GM19395 (cell line): ENCODE data around the gene GPC5.

ENCODE experiments used
- ATAC-seq: cut with Tn5 transposase; IDR thresholded peaks from one replicate; pipeline ENCODE4 v1.9.1; 2021; ENCODE audit warnings: mild to moderate bottlenecking, moderate library complexity; ENCODE audit not compliant: unreplicated experiment

The GPC5 gene

DNA sequence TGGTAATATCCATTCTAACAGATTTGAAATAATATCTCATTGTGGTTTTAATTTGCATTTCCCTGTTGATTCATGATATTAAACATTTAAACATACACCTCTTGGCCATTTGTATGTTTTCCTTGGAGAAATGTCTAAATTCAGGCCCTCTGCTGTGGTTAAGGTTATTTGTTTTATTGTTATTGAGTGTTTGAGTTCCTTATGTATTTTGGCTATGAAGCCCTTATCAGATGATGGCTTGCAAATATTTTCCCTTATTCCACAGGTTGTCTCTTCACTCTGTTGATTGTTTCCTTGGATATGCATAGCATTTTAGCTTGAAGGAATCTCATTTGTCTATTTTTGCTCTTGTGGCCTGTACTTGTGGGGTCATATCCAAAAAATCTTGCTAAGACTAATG, 303.6 kb downstream of the GPC5 start:
- ATAC-seq, result no peak

DNA sequence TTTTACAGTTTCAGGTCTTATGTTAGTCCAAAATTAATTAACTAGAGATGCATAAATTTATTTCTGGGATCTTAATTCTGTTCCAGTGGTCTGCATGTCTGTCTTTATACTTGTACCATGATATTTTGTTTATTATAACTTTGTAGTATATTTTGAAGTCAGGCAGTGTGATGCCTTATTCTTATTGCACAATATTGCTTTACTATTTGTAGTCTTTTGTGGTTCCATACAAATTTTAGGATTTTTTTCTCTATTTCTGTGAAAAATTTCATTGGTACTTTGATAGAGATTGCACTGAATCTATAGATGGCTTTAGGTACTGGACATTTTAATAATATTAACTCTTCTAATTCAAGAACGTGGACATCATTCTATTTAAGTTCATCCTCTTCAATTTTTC, 304.0 kb downstream of the GPC5 start:
- no peak for ATAC-seq

DNA sequence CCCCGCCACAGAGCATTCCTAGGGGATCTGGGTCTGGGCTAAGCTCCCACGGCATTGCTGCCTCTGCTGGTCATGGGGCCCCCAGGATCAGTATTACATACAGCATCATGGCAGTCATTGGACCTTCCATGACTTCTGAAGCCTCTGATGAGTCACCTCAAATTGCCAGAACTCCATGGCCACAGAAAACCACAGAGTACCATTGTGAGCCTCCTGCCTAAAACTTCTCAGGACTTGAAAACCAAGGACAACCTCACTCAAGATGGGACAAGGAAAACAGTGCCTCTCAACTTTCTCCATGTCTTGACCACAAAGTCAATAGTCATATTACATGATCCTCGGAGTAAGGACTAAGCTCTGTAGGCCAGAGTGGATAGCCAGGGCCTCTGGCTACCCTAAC, 306.0 kb downstream of the GPC5 start:
- ATAC-seq, result no peak

DNA sequence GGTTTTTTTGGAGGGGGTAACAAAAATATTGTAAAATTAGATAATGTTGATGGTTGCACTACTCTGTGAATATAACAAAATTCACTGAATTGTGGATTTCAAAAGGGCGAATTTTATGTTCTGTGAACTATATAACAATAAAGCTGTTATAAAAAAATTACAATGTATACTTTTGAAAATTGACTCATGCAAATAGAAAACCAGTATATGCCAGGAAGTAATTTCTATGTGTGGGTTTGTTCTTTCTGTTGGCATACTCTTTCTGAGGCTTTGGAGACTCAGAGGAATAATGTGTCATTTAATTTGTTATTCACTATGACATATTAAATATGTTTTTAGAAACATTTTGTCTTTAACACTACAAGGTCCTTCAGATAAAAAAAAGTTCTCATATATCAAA, 310.1 kb downstream of the GPC5 start:
- ATAC-seq, result no peak

DNA sequence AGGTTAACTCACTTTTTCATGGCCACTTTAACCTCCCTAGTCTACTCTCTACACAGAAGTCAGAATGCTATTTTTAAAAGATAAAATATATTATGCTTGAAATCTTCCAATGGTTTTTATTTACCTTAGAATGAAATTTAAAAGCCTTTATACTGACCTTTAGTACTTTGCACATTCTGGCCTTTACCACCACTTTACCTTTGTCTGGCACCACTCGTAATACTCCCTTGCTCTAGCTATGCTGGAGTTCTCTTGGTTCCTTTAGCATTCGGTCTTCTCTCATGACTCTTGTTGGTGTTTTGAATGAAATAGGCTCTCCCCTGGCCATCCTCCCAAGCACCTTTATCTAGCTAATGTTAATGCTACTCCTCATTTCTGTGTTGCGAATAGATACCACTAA, 310.8 kb downstream of the GPC5 start:
- ATAC-seq, result no peak

DNA sequence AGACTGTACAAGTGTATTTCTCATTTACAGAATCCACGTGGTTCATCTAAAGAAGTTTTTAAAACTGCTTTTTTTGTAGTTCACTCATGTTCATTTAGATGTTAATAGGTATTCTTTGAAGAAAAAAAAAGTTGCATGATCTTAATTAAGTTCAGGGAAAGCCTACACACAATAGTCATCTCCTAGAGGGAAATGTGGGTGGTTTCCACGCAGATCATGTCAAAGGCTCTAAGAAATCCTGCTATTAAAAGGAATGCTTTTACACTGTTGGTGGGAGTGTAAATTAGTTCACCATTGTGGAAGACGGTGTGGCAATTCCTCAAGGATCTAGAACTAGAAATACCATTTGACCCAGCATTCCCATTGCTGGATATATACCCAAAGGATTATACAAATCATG, 312.3 kb downstream of the GPC5 start:
- ATAC-seq, result no peak

DNA sequence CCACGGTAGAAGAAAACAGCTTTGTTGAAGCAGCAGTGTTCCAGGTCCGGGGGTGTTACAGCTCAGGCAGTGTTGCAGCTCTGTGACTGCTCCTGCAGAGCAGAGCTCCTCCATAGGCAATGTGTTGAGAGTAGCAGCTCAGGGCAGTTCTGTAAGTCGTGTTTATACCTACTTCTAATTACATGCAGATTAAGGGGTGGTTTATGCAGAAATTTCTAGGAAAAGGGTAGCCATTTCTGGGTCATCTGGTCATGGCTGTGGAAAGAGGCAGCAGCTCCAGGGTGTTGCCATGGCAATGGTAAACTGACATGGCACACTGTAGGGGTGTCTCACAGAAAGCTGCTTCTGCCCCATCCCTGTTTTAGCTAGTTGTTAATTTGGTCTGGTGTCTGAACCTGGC, 316.4 kb downstream of the GPC5 start:
- ATAC-seq, result no peak

DNA sequence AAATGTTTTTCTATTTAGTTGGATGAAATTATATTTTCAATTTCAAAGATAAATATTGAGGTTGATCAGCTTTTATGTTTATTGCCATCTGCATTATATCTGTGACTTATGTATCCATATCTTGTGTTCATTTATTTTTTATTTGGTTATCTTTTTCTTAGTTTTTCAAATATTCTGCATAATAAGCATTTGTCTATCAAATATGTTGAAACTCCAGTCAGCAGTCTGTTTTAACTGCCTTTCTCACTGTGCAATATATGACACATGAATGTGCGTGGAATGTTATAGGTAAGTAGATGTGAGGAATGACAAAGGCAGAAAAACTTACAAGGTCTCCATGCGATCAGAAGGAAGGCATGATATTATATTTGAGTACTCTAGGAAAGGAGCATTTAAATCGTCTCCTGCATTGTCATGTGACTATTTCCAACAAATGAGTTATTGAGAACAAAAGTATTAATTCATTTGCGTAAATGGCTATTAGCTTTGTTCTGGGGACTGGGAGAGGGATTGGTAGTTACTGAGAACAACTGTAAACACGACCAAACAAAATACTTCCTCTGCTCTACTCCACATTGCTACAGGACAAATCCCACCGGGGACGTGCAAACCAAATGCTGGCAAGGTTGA, 318.1 kb downstream of the GPC5 start:
- ATAC-seq, result no peak

DNA sequence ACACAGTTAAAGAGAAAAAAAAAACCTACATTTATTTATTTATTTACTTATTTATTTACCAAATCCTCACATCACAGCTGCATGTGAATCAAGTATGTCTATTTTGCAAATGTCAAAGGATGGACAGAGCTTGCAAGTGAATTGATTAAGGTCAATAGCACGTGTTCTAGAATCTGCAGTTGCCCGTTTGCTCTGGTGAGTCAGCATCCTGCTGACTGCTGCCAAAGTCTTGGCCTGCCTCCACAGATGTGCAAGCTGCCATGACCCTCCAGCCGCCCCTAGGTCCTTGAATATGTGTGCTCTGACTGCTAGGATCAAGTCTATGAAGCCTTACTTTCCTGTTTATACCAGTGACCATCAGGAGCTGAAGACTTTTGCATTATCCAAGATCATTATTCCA, 320.6 kb downstream of the GPC5 start:
- no peak for ATAC-seq

DNA sequence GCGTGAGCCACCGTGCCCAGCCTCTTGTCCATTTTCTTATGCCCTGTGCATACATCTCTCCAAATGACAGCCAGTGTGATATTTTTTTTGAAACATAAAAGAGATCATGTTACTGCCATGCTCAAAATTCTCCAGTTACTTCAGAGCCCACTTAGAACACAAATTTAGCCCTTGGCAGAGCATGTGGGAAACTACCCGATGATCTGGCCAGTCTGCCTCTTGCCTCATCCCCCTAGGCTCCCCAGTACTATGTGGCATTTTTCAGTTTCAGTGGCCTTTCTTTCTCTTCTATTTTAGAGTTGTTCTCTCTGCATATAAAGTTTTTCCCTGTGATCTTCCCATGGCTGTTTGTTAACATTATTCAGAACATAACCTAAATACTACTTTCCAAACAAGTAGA, 323.0 kb downstream of the GPC5 start:
- ATAC-seq, result no peak

DNA sequence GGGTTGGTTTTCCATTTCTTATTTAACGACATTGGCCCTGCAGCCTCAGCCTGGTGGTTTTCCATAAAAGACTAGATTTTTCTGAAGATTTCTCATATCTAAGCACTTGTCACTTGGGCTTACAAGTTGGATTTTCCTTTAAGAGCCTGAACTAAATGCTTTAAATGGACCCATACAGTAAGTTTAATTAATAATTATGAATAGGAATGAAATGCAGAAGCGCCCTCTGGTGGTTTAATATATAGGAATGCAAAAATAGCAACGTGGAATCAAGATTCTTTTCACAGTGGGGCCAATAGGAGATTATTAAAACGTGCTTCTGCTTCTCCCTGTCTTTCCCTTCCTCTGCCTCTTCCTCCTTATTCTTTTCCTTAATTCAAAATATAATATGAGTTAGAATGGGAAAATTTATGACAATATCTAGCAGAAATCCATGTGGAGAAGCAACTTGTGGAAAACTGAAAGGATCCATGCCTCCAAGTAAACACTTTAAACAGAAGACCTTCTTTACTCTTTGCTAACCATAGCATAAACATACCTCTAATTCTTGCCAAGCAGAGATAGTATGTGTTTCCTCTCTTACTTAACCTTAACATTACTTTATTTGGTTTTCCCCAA, 324.0 kb downstream of the GPC5 start:
- ATAC-seq, result no peak

DNA sequence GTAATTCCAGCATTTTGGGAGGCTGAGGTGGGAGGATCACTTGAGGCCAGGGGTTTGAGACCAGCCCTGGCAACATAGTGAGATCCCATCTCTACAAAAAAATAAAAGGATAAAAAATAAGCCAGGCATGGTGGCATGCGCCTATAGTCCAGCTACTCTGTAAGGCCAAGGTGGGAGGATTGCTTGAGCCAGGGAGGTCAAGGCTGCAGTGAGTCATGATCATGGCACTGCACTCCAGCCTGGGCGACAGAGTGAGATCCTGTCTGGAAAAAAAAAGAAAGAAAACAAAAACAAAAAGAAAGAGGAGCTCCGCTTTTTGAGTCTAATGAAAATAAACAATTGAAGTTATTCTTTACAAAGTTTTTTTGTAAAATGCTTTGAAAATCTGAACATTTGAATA, 326.2 kb downstream of the GPC5 start:
- no peak for ATAC-seq

DNA sequence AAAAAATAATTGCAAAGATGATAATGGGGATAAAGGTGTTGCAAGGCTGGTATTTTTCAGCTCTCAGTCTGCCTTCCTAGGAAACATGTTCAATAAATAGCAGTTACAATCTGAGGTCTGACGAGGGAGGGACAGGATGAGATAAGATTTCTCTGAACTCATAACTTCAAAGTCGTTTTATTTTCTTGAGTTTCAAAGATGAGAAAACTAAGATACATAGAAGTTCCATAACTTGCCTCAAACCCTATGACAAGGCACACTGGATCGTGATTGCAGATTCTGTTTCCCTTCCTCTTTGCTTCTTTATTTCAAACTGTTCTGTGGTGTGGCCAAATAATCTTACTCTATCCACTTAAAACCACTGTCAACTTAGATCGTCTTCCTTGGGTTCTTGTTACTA, 327.2 kb downstream of the GPC5 start:
- ATAC-seq, result no peak

DNA sequence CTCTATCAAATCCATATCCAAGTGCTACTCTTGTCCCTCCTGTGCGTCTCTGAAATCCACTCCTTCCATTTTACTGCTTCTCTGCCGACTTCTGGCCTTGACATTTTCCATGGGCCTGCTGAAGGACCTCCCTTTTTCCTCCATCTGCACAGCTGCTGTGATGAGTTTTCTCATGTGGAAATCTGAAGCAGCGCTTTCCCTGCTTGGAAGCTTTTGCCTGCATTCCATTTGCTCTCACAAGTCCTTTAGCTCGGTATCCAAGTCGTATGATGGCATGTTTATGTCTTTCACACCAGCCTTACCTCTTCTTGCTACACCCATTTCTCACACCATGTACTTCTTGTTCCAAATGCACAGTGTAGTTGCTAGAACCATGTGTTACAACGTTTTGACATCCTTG, 328.2 kb downstream of the GPC5 start:
- ATAC-seq, result no peak

DNA sequence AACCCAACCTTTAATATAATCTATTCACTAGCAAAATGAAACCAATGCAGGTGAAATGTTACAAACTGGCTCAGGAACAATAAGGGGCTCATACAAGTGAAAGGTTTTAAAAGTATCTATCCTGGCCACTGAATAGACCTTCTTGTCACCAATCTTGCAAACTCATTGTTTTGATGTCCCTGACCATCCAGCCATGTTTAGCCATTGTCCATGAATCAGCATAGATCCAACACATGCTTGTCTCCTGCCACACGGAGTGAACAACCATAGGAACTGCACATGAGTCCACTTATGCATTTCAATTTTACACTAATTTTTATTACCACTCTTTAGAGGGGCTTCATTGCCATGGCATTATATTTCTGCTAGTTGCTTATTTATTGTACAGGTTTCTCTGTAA, 331.4 kb downstream of the GPC5 start:
- no peak for ATAC-seq

DNA sequence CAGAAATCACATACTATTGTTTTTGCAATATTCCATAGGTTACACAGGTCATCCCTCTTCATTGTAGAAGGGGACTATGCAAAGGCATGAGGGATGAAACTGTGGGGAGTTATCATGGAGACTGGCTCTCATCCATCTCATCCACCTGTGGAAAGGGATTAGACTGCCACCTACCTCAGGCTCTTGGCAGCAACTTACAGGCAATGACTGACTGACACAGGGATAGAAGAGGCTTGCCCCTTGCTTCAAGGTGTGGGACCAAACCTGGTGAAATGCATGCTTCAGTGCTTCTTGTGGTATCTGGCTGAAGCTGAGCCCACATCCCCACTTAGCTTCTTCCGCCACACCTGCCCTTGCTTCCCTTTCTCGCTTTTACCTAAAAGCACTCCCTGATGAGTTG, 341.3 kb downstream of the GPC5 start:
- no peak for ATAC-seq

DNA sequence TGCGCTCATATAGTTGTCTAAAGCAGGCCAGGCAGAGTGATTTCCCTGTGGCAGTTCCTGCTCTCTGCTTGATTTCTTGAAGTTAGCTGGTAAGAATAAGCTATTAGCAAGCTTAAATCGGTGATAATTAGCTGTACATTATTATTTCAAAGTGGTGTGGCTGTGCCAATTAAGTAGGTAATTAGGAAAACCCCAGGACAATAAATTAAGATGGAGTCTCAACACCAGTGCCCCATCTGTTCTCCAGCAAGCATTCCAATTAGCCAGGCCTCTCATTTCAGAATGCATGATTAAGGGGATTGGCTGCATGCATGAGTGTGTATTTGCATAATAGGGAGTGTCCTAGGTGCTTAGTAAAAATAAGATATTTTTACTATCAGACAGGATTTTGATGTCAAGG, 342.3 kb downstream of the GPC5 start:
- ATAC-seq, result no peak

DNA sequence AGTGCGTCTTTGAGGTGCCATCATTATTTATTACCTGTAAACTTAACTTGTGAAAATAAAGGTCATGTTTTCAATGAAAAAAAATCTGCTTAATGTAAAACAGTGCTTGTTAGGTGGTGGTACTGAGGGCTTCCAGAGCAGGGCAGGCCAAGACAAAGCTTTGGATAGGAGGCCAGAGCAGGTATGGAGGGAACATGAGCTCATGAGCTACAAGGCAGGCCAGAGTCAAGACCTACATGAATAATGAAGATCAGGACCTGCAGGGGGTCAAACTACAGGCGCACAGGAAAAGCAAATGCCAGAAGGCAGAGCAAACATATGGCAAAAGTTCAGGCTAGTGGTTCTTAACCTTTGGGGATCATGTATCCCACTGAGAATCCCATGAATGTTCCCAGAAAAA, 343.5 kb downstream of the GPC5 start:
- ATAC-seq, result no peak

DNA sequence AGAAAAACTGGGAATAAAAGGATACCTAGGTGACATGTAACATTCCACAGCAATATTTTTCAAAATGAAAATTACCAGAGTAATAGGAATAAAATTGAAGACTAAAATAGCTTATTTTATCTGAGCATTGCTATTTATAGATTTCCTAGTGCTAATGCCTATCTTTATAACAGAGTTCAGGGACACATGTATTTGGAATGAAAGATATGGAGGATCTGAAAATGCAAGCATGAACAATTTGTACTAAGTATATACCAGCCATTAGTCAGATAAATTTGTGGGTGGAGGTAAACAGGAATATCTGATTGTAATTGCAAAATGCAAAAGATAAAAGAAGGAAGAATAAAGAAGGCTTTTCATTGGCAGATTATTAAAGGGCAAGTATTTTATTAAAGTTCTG, 345.9 kb downstream of the GPC5 start:
- ATAC-seq, result no peak

DNA sequence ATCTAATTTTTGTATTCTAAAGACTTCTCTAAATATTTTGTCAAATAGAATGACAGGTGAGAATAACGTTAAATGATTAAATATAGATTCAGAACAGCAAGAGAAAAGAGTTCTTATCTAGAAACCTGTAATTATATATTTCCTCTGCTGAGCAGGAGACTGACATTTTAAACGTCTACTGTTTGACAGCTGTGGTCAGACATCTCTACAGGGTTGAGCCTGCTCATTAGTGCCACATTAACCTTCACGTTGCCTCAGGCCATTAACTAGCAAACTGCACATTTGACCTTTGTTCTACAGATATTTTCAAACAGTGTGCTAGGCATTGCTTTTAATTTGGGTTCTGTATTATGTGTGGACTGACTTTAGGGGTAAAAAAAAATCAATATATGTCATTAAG, 347.5 kb downstream of the GPC5 start:
- no peak for ATAC-seq

DNA sequence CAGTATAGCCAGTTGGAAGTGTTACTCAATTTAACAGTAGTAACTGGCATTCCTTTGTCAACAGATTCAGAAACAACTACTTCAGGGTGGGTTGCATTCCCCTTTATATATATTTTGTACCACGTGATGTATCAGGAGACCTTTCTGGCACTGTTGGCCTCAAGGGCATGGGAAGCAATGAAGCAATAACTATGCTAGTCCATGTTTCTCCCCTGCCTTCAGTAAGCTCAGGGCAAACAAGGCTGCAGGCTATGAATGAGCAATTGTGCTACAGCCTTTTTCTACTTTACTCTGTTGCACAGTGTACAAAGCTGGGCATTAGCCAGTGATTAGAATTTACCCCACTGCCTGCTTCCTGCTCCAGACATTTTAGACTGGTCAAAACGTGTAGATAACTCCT, 348.8 kb downstream of the GPC5 start:
- ATAC-seq, result no peak

DNA sequence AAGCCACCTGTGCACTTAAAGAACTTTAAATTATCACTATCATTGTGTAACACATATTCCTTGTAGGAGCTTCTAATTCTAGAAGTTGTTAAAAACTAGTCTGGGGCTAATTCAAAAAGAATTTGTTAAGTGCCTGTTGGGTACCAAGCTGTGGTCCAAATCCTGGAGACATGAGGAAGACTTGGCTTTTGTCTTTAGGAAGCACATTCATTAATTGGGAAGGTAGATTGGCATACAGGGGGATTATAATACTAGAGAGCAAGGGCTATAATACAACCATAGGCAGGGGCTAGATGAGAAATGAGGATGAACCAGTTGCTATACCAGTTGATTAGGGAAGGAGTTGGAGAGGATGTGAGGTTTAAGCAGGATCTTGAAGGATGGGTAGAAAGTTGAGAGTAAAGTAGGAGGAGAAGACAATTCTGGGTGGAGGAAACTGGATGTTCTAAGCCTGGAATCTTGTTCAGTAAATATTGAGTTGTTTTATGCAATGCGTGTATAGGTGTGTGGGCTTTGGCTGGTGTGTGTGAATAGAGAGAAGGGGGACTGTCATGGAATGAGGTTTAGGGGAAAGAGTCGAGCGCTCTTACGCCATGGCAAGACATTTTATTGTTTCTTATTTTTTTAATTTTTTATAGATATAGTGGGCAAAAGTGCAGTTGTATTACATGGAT, 350.1 kb downstream of the GPC5 start:
- no peak for ATAC-seq

DNA sequence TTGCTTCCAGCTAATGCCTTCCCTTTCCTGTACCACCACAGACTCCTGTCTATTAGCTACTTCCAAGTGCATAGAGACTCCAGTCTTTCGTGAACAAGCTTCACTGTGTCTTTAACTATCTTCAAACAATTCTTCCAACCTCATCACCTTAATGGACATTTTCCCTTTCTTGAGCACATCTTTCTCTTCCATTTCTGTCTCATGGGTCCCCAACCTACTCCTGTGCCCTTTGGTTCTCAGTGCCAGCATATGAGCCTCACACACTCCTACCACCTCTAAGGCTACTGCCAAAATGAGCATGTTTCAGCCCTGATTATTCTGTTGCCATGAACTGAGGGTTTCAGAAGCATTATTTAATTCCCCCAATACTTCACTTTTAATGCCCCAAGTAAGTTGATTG, 360.3 kb downstream of the GPC5 start:
- no peak for ATAC-seq
